C4-2B (cell line): ENCODE measurements around the gene FHOD3.

Experiments
- H3K27ac ChIP-seq: fragments of 450-650 bp; 2 replicates; pipeline ENCODE4 v1.5.1; 2017
- CTCF ChIP-seq: fragments of 450-650 bp; conservative IDR thresholded peaks from 2 replicates; pipeline ENCODE4 v1.5.1; 2017; ENCODE audit warnings: mild to moderate bottlenecking
- ZFX ChIP-seq: fragments of 450-650 bp; IDR thresholded peaks from 2 replicates; pipeline ENCODE4 v1.6.1; 2017

Gene FHOD3

GRCh38 chr18:36828630-36829361 is 531.3 kb downstream of the FHOD3 start, which contains the start of the genes KIAA1328 and TPGS2:
Gene KIAA1328, plus strand, starts transcription at chr18:36829127. Its CDS starts 12 bp downstream, at chr18:36829139.
Gene TPGS2, minus strand, starts transcription at chr18:36829002. Its CDS starts 235 bp downstream, at chr18:36828767.
- TF ChIP-seq CTCF, result peak; percentile 56
- TF ChIP-seq ZFX, result peak; percentile 31
- peak within 1 kb of the TSS; percentile 90 for H3K27ac ChIP-seq
